LoVo (cell line): ENCODE data around the gene RXRA.

Experiments used
- DNase-seq: peaks from one replicate; pipeline ENCODE4 v3.0.0-alpha.2; 2016; ENCODE audit warnings: low spot score

RXRA gene

GRCh38 chr9:134324359-134325095 lies 1.7 kb upstream of the RXRA start:
- no peak for DNase-seq

- peak; percentile 59 for DNase-seq
Measured at GRCh38 chr9:134325096-134325812, 1.0 kb upstream of the RXRA start.

GRCh38 chr9:134326724-134327601 lies 708 bp downstream of the RXRA start:
- DNase-seq, result peak; percentile 29

GRCh38 chr9:134327671-134328231 lies 1.5 kb downstream of the RXRA start:
- DNase-seq, result no peak

- DNase-seq, result no peak
Measured at GRCh38 chr9:134328341-134328840, 2.1 kb downstream of the RXRA start.

- no peak for DNase-seq
Measured at GRCh38 chr9:134328841-134329575, 2.8 kb downstream of the RXRA start.

- DNase-seq, result no peak
Measured at GRCh38 chr9:134329576-134329855, 3.3 kb downstream of the RXRA start.

GRCh38 chr9:134329886-134330285 lies 3.6 kb downstream of the RXRA start:
- DNase-seq, result no peak

GRCh38 chr9:134330590-134330989 lies 4.3 kb downstream of the RXRA start:
- DNase-seq, result no peak

- DNase-seq, result no peak
Measured at GRCh38 chr9:134331186-134332025, 5.2 kb downstream of the RXRA start.

- DNase-seq, result no peak
Measured at GRCh38 chr9:134332266-134332665, 6.0 kb downstream of the RXRA start.

GRCh38 chr9:134332841-134333233 lies 6.6 kb downstream of the RXRA start:
- DNase-seq, result no peak

GRCh38 chr9:134333234-134333873 lies 7.1 kb downstream of the RXRA start:
- DNase-seq, result no peak

GRCh38 chr9:134333874-134334581 lies 7.8 kb downstream of the RXRA start:
- no peak for DNase-seq

- DNase-seq, result no peak
Measured at GRCh38 chr9:134335061-134335460, 8.8 kb downstream of the RXRA start.

GRCh38 chr9:134335486-134336220 lies 9.4 kb downstream of the RXRA start:
- DNase-seq, result no peak

- no peak for DNase-seq
Measured at GRCh38 chr9:134336228-134336627, 10.0 kb downstream of the RXRA start.

- no peak for DNase-seq
Measured at GRCh38 chr9:134336924-134337323, 10.7 kb downstream of the RXRA start.

GRCh38 chr9:134337469-134337868 lies 11.2 kb downstream of the RXRA start:
- DNase-seq, result no peak
